Immature natural killer cell (primary cell): ENCODE data around the gene GBP6. TPM values are rescaled to one million over a fixed set of nuclear protein-coding genes. Genes with fewer than 3 reads are reported as not detected.

ENCODE experiments used
- polyA plus RNA-seq, 3 donors: library from polyadenylated mRNA; unstranded; fragments of 300-500 nt; fragmentation: Illumina TruSeq; gene quantifications; one replicate each; pipeline ENCODE4 v1.2.3, GENCODE V29; 2021

Gene GBP6
- polyA plus RNA-seq, 3 donors from 2014 or later, result 0.17 TPM; not detected in 1

Other genes starting within 250 kb of the GBP6 start
- 100 to 1,000 TPM in 2 of 3 donors, 10 to 100 TPM in 1; 90.8 to 141 (median 106) TPM for gene GBP2, start 237.9 kb upstream of the GBP6 start, polyA plus RNA-seq
- gene GBP7, start 188.1 kb upstream of the GBP6 start, polyA plus RNA-seq, result not detected
- 10 to 100 TPM; 43.1 to 75.5 (median 53.1) TPM for gene GBP4, start 165.1 kb upstream of the GBP6 start, polyA plus RNA-seq
- gene GBP5, start 91.2 kb upstream of the GBP6 start, polyA plus RNA-seq, result 100 to 1,000 TPM in 1 of 3 donors, 10 to 100 TPM in 2; 74.4 to 212 (median 90.8) TPM
- gene LRRC8B, start 160.8 kb downstream of the GBP6 start, polyA plus RNA-seq, result 1 to 10 TPM in 1 of 3 donors, under 1 TPM in 2; 0.13 to 1.6 (median 0.72) TPM